Hematopoietic multipotent progenitor cell treated with erythropoietin and hydrocortisone succinate and interleukin-3 and kit ligand, for 15 days (in vitro differentiated cells): ENCODE results near the gene MRPS27.
"Not testable (repeated sequence)": the region's sequence is repeated elsewhere in the genome, so short reads cannot be mapped to it uniquely, and the experiment has no call there.

ENCODE experiments used
- DNase-seq: peaks from one replicate; pipeline ENCODE4 v3.0.0-alpha.2; 2015; ENCODE audit warnings: low spot score

The MRPS27 gene

DNA sequence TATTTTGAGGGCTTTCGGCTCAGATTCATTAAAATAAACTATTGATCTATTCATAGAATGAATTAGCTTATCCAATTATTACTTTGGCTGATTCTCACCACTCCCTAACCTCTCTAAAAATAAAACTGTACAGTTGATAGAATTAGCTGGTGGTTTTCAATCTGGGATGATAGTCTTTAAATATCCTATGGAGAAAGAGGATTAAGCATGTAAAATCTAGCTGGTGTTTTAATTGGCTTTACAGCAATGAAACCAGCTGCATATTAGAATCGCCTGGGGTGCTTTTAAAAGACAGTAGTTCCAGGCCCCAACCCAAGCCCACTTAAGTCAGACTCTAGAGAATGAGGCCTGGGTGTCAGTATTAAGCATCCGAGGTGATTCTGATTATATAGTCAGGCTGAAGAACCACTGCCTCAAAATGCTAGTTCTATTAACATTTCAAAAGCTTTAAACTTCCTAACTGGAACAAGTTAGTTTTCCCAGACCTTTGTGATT is 117.7 kb downstream of the MRPS27 start:
- DNase-seq = no peak

GRCh38 chr5:72199681-72200080 is 120.4 kb downstream of the MRPS27 start:
- DNase-seq = no peak

DNA sequence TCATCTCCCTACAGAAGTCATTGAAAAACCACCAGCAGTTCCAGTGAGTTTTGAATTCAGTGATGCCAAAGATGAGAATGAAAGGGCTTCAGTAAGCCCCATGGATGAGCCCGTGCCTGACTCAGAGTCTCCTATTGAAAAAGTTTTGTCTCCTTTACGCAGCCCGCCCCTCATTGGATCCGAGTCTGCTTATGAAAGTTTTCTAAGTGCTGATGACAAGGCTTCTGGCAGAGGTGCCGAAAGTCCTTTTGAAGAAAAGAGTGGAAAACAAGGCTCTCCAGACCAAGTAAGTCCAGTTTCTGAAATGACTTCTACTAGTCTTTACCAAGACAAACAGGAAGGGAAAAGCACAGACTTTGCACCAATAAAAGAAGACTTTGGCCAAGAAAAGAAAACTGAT is 122.6 kb downstream of the MRPS27 start:
- no peak for DNase-seq

DNA sequence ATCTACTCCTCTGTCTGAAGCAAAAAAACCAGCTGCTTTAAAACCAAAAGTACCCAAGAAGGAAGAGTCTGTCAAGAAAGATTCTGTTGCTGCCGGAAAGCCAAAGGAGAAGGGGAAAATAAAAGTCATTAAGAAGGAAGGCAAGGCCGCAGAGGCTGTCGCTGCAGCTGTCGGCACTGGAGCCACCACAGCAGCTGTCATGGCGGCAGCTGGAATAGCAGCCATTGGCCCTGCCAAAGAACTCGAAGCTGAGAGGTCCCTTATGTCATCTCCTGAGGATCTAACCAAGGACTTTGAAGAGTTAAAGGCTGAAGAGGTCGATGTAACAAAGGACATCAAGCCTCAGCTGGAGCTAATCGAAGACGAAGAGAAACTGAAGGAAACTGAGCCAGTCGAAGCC is 124.5 kb downstream of the MRPS27 start:
- DNase-seq = no peak

DNA sequence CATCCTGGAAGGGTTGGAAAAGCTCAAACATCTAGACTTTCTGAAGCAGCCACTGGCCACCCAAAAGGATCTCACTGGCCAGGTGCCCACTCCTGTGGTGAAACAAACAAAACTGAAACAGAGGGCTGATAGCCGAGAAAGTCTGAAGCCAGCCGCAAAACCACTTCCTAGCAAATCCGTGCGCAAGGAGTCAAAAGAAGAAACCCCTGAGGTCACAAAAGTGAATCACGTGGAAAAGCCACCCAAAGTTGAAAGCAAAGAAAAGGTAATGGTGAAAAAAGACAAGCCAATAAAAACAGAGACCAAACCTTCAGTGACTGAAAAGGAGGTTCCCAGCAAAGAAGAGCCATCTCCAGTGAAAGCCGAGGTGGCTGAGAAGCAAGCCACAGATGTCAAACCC is 125.2 kb downstream of the MRPS27 start:
- DNase-seq = no peak

DNA sequence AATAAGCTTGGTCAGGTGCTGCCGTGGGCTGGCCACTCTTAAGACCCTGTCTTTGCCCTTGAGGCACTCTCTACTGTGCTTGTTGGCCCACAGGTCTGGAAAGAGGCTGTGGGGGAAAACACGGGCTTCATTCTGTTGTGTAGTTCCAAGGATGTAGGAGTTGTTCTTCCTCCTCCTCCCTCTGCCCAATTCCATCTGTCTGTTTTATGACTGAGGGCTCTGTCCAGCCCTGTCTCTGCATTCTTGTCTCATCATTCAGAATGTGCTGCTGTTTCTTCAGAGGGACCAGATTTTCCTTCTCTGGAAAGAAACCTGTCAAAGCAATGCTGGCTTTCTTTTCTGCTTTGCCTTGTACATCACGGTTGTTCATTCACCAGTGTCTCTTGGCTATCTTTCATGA is 128.6 kb downstream of the MRPS27 start:
- DNase-seq = no peak

GRCh38 chr5:72189146-72189545 is 130.9 kb downstream of the MRPS27 start:
- DNase-seq = no peak

- no peak for DNase-seq
These were observed 131.9 kb downstream of the MRPS27 start for GRCh38 chr5:72188166-72188565.

DNA sequence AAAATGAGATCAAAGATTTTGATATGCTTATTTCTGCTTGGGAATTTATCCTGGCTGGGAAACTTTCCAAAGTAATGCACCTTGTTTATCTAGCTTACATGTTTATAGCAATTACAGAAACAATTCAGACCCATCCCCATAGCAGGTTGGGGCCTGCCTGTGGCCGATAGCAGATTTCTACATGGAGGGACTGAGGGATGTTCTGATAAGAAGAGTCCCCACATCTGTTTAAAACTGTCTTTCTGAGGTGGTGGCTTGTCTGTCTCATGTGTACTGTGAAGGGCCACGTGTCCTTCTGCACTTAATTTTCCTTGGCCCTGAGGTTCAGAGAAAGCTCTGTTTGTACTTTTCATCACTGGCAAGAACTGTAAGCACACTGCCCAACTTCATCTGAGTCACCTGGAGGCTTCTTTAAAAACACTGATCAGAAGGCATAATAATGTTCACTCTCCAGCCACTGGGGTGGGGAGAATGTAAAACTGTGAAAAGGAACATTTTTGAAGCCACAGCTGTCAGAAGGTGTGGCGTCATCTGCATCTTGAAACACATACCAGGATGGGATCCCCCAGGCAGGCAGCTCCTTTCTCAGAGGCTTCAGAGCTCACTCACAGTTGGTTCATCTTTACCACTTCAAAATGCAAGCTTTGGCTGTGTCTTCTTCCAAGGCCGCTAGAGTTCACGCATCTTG is 132.5 kb downstream of the MRPS27 start:
- no peak for DNase-seq

GRCh38 chr5:72185496-72186329 is 134.3 kb downstream of the MRPS27 start:
- DNase-seq = no peak

DNA sequence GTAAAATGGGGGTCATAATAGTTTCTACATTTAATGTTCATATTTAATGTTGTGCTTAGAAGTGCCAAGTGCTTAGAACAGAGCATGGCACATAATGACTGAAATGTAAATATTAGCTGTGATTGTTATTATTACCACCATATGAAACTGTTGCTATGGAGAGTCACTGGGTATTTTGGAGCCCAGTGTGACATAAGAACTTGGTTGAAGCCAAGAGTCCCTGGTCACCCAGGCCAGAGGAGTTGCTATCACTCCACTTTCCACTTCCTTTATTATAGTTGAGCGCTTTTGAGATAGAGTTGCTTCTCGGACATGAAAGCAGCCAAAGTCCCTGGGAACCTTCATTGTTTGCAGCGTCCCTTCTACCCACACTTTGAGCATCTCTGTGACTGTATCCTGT is 135.6 kb downstream of the MRPS27 start:
- no peak for DNase-seq

- no peak for DNase-seq
These were observed 136.9 kb downstream of the MRPS27 start for GRCh38 chr5:72183101-72183520.

DNA sequence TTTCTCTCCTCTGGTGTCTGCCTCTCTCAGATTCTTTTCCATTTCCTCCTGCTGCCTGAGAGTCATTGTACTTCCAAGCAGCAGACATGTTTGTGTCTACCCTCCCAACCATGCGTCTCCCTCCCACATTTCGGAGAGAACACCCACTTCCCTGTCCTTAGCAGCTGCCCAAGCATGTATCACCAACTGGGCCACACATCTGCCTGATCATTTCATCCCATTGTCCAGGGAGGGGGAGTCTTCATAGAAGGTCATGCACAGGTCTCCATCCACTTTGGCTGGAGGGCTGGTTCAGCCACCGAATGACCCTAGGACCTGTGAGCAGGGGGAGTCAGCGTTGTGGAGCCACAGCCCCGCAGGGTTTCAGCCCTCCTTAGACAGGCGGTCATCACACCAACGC is 137.4 kb downstream of the MRPS27 start:
- DNase-seq = no peak

DNA sequence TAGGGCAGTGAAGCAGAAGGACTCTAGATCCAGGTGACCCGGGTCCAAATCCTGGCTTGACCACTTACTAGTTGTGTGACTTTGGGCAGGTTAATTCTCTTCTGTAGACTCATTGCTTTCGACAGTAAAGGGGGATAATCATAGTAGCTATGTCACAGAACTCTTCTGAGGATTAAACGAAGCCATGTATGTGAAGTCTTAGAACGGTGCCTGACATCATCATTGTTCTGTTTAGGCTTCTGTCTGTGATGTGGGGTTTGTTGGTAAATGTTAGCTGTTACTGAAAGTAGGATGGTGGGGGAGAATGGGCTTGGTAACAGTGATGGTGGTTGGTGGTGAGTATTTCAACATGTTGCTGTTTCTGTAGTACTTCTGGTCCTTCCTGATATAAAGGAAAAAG is 139.1 kb downstream of the MRPS27 start:
- no peak for DNase-seq

DNA sequence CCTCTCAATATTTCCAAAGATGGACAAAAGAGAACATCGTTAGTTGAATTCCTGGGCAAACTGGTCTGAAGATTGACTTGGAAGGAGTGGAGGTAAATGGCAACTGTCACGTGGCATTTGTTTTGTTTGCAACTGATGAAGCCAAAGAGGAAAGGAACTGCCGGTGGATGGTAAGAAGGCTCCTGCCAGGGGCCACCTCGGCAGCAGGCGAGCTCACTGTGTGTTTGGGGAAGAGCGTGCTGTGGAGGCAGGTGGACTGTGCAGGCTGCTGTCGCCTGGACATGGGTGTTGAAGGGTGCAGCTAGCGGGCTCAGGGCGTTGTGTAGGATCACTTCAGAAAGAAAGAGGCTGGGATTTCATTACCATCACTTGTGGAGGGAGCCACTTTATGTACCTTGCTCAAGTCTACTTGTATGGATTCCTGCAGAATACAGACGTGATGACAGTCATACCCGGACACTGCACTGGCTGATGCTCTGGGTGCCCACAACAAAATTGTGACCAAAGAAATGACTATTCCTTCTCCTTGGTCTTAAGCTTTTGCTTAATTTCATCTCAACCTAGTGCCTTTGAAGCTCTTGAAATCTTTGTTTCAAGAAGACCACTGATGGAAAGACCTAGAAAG is 140.1 kb downstream of the MRPS27 start:
- no peak for DNase-seq

GRCh38 chr5:72179028-72179815 is 140.8 kb downstream of the MRPS27 start:
- no peak for DNase-seq

DNA sequence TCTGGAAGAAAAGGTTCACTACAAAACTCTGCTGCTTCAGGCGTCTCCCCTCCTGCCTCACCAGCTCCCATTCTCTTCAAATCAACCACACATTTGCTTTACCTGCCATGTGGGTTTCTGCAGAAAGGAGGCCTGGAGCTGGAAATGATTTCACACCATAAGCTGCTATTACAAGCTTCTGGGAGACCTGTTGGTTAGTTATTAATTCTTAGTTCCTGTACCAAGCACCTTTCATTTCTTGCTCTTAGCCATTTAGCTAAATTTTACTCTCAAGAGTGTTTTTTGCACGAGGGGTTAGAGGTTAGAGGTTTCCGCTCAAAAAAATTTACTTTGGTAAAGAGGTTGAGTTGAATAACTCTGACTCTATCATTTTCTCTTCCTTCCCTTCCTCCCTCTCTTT is 142.5 kb downstream of the MRPS27 start:
- no peak for DNase-seq

GRCh38 chr5:72172786-72173185 is 147.3 kb downstream of the MRPS27 start:
- DNase-seq = no peak

GRCh38 chr5:72171667-72172066 is 148.4 kb downstream of the MRPS27 start:
- no peak for DNase-seq

DNA sequence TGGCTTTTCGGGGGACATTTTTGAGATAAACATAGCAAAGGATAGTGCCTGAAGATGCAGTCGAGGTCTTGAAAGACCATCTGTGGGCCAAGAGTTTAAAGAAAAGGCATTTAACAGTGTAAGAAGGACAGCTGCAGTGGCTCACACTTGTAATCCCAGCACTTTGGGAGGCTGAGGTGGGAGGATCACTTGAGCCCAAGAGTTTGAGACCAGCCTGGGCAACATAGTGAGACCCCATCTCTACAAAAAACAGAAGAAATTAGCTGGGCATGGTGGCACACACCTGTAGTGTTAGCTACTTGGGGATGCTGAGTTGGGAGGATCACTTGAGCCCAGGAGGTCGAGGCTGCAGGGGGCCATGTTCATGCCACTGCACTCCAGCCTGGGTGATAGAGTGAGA is 148.9 kb downstream of the MRPS27 start:
- not testable (repeated sequence) for DNase-seq

- no peak for DNase-seq
These were observed 149.9 kb downstream of the MRPS27 start for GRCh38 chr5:72170101-72170500.
